ENCODE results near the gene ULK4. TPM values are rescaled to one million over a fixed set of nuclear protein-coding genes. Genes with fewer than 3 reads are reported as not detected.
A peak's percentile ranks its signal among the peaks of the same experiment; 100 is the strongest.

ULK4 gene
- total RNA-seq, 1 experiment from 2014 or later, result 6.6 TPM

DNA sequence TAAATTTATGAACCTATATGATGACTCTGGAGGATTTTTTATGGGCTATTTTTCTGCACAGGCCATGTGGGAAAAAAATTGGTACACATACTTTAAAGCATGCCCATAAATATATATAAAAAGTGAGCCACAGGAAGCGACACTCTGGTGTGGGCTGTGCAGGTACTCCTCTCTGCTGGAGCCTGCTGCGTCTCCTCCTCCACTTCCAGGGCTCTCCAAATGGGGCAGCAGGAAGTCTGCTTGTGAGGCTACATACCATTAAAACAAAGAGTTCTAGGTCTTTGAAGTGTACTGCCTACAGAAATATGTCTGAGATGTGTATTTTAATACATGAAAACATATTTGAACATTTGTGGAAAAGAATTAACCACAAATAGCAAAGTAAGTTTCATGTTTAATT lies 627.5 kb downstream of the ULK4 start:
- Histone ChIP-seq H3K27me3 (ENCODE audit: control insufficient read depth, insufficient read depth, low read length) (no peaks in the 10 kb centered on the region), H3K4me3 (ENCODE audit: insufficient read depth, low read depth, low read length) (no peak overlapping the region), H3K36me3 (replicated peaks; ENCODE audit: control insufficient read depth, insufficient read depth, low read length) (no peaks in the 10 kb centered on the region)
- peak; percentile 22 for DNase-seq

DNA sequence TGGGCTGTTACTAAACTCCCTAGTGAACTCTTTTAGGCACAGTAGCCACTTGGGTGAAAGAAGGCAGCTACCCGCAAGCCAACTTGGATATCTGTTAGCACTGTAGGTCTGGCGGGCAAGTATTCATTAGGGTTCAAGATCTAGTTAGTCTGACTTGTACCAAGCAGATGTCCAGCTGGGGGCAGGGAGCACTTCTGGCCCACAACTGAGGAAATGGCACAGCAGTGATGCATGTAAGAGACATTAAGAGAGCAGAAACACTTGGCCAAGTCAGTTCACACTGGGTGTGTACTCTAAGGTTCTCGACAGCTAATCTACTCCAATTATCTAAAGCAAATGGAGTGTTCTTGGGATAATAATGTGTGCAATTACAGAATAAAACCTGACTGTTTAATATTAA lies 630.9 kb downstream of the ULK4 start:
- Histone ChIP-seq H3K4me3 (ENCODE audit: insufficient read depth, low read depth, low read length) (no peak overlapping the region), H3K27me3 (ENCODE audit: control insufficient read depth, insufficient read depth, low read length) (no peaks in the 10 kb centered on the region), H3K36me3 (replicated peaks; ENCODE audit: control insufficient read depth, insufficient read depth, low read length) (no peaks in the 10 kb centered on the region)
- DNase-seq, result no peak

DNA sequence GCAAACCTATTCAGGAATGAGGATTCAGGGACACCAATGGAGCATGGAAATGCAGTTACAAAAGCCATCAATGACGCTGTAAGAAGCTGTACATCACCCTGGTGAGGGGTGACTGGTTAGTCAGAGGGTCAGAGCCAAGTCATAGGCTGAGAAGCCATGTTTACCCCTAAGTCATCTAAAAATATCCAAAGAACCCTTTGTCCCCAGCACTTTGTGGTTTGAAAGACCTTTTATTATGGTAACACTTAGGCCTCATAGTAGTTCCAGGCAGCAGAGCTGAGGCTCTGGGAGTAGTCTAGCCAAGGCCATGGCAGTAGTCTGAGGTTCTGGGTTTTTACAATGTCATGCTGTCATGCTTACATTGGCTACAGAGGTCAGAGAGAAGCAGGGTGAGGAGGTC lies 631.4 kb downstream of the ULK4 start:
- Histone ChIP-seq H3K36me3 (replicated peaks; ENCODE audit: control insufficient read depth, insufficient read depth, low read length) (no peaks in the 10 kb centered on the region), H3K4me3 (ENCODE audit: insufficient read depth, low read depth, low read length) (no peak overlapping the region), H3K27me3 (ENCODE audit: control insufficient read depth, insufficient read depth, low read length) (no peaks in the 10 kb centered on the region)
- DNase-seq, result no peak

DNA sequence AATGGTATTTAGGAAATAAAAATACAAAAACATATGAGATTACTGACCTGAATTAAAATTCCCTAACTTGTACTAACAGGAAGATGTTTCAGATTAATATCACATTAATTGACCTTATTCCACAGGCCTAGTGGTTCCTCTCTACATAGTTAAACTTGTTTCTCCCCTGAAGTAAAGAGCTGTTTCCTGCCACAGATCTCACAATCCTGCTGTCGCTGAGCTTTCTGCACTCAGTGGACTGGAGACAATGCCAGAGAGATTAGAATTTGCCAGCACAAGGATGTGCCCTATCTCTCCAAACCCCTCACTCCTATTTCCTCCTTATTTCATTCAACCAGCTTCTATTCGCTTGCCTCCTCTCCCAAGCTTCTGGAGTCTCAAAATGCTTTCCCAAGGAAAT lies 632.0 kb downstream of the ULK4 start:
- Histone ChIP-seq H3K4me3 (ENCODE audit: insufficient read depth, low read depth, low read length) (no peak overlapping the region), H3K27me3 (ENCODE audit: control insufficient read depth, insufficient read depth, low read length) (no peaks in the 10 kb centered on the region), H3K36me3 (replicated peaks; ENCODE audit: control insufficient read depth, insufficient read depth, low read length) (no peaks in the 10 kb centered on the region)
- no peak for DNase-seq

DNA sequence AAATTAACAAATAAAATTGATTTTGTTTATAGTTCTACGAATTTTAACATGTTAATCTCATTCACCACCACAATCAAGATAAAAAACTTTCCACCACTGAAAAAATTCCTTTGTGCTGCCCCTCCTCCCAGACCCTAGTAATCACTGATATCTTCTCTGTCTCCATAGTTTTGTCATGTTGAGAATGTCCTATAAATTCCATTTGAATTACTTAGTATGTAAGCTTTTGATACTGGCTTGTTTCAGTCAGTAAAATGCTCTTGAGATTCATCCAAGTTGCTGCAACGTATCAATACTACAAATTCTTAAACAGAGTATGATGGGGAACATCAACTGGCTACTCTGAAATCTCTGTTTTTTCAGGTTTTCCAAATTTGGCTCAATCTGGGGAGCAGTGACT lies 633.0 kb downstream of the ULK4 start:
- H3K36me3 ChIP-seq (replicated peaks; ENCODE audit: control insufficient read depth, insufficient read depth, low read length), result no peaks in the 10 kb centered on the region
- no peak overlapping the region for H3K4me3 ChIP-seq (ENCODE audit: insufficient read depth, low read depth, low read length)
- no peak for DNase-seq
- H3K27me3 ChIP-seq (ENCODE audit: control insufficient read depth, insufficient read depth, low read length), result no peaks in the 10 kb centered on the region

DNA sequence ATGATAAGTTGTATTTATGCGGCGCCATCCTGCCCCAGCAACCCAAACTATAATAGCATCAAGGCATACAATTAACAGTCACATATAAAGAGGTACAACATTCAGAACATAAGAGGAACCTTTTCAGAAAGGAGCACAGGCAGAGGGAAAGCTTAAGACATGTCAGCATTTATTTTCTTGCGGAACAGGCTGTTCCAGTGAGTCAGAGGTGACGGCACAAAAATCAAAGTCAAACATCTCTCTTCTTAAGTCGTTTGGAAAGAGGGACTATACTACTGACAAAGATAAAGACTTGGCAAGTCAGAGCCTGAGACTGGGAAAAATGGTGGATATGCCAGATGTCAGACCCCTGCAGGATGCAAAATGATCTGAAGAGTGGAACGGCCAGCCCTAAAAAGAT lies 634.2 kb downstream of the ULK4 start:
- H3K27me3 ChIP-seq (ENCODE audit: control insufficient read depth, insufficient read depth, low read length), result no peaks in the 10 kb centered on the region
- DNase-seq, result no peak
- H3K4me3 ChIP-seq (ENCODE audit: insufficient read depth, low read depth, low read length), result no peak overlapping the region
- no peaks in the 10 kb centered on the region for H3K36me3 ChIP-seq (replicated peaks; ENCODE audit: control insufficient read depth, insufficient read depth, low read length)

DNA sequence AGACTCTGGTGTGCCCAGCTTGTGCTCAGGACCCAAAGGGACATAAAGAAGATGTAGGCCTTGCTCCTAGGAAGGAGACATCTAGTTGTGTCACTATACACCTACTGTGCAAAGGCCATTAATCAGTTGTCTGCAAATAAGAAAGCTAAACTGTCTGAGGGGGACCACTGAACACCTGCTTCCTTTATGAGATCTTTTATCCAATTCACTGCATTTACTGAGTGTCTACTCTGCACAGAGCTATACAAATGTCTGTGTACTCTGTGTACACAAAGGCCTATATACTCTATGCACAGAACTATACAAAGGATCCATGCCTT lies 637.8 kb downstream of the ULK4 start:
- no peak overlapping the region for H3K4me3 ChIP-seq (ENCODE audit: insufficient read depth, low read depth, low read length)
- no peaks in the 10 kb centered on the region for H3K36me3 ChIP-seq (replicated peaks; ENCODE audit: control insufficient read depth, insufficient read depth, low read length)
- DNase-seq, result no peak
- H3K27me3 ChIP-seq (ENCODE audit: control insufficient read depth, insufficient read depth, low read length), result no peaks in the 10 kb centered on the region; the same call in 1 of the 2 replicates

DNA sequence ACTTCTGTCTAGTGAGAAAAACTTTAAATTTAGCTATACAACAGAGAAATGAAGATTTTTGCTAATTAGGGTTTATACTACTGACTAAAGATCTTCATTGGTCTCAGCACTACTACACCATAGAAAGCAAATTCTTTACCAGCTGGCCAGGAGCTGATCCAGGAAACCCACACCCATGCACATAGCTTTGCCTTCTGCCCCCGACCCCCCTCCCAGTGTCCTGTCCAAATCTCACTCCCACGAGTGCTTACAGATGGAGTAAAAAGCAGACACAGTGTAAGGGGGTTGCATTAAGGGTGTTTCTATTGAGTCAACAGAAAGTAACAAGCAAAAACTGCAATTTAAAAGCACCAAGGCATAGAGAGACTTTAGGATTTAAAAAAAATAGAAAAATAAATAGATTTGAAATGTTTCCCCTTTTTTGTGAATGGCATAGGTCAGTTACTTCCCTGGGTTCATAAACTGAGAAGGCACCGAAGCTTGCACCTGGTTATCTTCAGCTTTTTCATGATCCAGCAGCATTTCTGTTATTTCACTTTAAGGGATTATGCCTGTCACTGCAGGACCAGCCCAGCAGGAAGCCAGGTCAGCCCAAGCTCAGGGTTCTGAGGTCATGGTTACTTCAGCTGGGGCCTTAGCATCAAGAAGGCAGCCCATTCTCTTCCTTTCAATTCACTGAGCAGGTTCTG lies 638.3 kb downstream of the ULK4 start:
- DNase-seq, result no peak
- H3K27me3 ChIP-seq (ENCODE audit: control insufficient read depth, insufficient read depth, low read length), result no peaks in the 10 kb centered on the region; the same call in 1 of the 2 replicates
- no peaks in the 10 kb centered on the region for H3K36me3 ChIP-seq (replicated peaks; ENCODE audit: control insufficient read depth, insufficient read depth, low read length)
- H3K4me3 ChIP-seq (ENCODE audit: insufficient read depth, low read depth, low read length), result no peak overlapping the region

DNA sequence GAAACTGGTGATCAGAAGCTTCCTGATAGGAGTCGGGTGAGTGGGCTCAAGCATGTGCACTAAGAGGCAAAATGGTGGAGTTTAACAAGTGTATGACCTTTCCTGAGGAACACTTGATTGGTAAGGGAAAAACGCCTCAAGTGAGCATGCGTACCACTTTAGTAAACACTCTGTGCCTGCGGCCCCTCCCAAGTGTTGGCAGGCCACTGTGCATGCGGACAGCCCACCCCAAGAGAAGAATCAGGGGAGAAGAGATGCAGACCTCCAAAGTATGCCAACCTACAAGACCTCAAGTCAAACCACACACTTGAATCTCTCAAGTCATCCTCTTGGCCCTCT lies 640.3 kb downstream of the ULK4 start:
- no peak for DNase-seq

DNA sequence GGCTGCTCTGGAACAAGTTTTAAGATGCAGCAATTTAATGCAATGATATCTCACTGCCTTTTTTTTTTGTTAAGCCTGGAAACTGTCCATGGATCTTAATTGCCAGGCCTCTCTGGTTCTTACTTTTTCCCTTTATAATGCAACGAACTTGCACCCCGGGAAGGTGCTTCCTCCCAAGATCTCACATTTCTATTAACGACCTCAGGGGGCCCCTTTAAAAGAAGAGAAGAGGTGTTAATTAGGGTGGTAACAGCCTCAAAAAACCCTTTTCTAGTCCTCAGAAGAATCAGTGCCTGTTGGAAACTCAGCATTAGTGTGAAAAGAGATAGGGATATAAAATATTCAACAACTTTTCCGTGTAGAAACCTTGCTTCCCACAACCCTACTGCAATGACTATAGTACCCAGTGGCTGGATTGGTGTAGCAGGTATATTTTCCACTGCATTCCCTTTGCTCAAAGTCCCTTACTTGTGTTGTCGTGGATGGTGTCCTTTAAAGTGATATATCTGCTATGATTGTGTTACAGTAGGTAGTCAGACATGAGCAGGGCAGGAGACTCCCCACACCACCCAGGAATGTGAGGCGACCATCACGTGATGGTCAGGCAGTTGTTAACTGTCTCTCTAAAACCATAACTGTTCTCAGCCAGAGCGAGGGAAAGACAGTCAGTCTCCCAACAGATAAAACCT lies 640.8 kb downstream of the ULK4 start:
- H3K27me3 ChIP-seq (ENCODE audit: control insufficient read depth, insufficient read depth, low read length), result no peaks in the 10 kb centered on the region; the same call in 1 of the 2 replicates
- H3K4me3 ChIP-seq (ENCODE audit: insufficient read depth, low read depth, low read length), result no peak overlapping the region
- H3K36me3 ChIP-seq (replicated peaks; ENCODE audit: control insufficient read depth, insufficient read depth, low read length), result no peaks in the 10 kb centered on the region
- DNase-seq, result no peak

More for the DNA sequence above, 640.3 kb downstream of the ULK4 start:
- Histone ChIP-seq H3K36me3 (replicated peaks; ENCODE audit: control insufficient read depth, insufficient read depth, low read length) (no peaks in the 10 kb centered on the region), H3K4me3 (ENCODE audit: insufficient read depth, low read depth, low read length) (no peak overlapping the region), H3K27me3 (ENCODE audit: control insufficient read depth, insufficient read depth, low read length) (no peaks in the 10 kb centered on the region; the same call in 1 of the 2 replicates)

DNA sequence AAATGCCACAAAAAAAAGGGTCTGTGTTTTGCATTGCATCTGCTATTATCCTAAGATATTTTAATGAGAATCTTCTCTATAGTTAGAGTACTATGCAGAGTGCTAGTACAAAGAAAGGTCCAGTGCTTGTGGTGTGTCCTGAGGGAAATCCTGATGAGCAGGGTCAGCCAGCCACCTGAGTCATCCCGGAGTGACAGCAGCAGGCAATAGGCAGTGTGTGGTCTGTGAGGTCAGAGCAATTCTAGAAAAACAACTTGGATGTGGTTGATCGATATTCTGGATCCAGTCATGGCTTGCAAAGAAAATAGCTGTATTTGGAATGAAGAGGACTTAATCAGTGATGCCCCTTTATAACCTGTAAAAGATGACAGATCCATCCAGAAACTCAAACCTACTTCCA lies 643.4 kb downstream of the ULK4 start:
- peak; percentile 27 for DNase-seq
- no peaks in the 10 kb centered on the region for H3K36me3 ChIP-seq (replicated peaks; ENCODE audit: control insufficient read depth, insufficient read depth, low read length)
- no peaks in the 10 kb centered on the region; the same call in 1 of the 2 replicates for H3K27me3 ChIP-seq (ENCODE audit: control insufficient read depth, insufficient read depth, low read length)
- H3K4me3 ChIP-seq (ENCODE audit: insufficient read depth, low read depth, low read length), result no peak overlapping the region

DNA sequence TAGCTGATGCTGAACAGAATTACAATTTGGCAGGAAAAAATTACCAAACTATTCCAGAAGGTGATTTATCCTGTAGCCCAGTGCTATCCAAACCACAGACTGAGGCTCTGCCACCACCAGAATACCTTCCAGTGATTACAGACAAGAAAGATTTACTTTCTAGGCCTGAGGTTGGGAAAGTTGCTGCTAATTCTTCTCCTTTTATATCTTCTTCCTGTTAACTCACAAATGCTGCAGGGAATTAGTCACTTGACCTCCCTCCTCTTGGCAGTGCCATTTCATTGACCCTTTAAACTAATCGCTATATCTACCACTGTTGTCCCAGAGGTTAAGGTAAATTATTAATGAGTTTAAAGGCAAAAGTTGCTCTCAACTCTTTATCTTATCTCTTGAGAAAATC lies 644.2 kb downstream of the ULK4 start:
- Histone ChIP-seq H3K27me3 (ENCODE audit: control insufficient read depth, insufficient read depth, low read length) (no peaks in the 10 kb centered on the region; the same call in 1 of the 2 replicates), H3K36me3 (replicated peaks; ENCODE audit: control insufficient read depth, insufficient read depth, low read length) (no peaks in the 10 kb centered on the region), H3K4me3 (ENCODE audit: insufficient read depth, low read depth, low read length) (no peak overlapping the region)
- no peak for DNase-seq

DNA sequence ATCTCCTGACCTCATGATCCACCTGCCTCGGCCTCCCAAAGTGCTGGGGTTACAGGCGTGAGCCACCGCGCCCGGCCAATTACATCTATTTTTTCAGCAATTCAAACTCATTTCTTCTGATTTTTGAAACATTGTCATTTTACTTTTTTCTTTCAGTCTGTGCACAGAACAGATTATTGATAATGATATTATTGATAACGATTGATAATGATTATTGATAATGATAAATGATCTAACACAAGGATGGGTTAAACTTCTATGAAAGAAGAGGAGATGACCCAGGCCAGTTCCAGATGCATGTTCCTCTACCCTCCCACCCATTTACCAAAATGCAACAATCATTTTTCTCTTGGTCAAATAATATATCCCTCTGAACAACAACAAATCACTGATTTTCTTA lies 644.6 kb downstream of the ULK4 start:
- DNase-seq, result no peak
- Histone ChIP-seq H3K4me3 (ENCODE audit: insufficient read depth, low read depth, low read length) (no peak overlapping the region), H3K27me3 (ENCODE audit: control insufficient read depth, insufficient read depth, low read length) (no peaks in the 10 kb centered on the region; the same call in 1 of the 2 replicates), H3K36me3 (replicated peaks; ENCODE audit: control insufficient read depth, insufficient read depth, low read length) (no peaks in the 10 kb centered on the region)

DNA sequence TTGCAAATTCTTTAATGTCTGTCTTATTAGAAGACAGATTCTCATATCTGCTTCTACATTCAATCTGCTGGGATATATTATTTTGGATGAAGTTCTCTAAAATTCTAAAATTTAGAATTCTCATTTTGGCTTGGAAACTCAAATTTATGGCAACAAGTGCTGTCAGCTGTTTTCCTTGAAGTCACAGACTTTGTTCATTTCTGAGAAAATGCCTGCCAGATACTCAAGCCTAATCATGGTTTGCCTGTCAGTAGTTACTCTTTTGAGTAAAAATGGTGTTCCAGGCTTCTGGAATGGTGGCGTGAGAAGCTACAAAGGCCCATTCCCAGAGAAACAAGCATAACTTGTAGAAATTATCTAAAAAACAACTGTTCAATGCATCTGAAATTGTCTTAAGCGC lies 646.8 kb downstream of the ULK4 start:
- Histone ChIP-seq H3K4me3 (ENCODE audit: insufficient read depth, low read depth, low read length) (no peak overlapping the region), H3K27me3 (ENCODE audit: control insufficient read depth, insufficient read depth, low read length) (no peaks in the 10 kb centered on the region; the same call in 1 of the 2 replicates), H3K36me3 (replicated peaks; ENCODE audit: control insufficient read depth, insufficient read depth, low read length) (no peaks in the 10 kb centered on the region)
- DNase-seq, result no peak

DNA sequence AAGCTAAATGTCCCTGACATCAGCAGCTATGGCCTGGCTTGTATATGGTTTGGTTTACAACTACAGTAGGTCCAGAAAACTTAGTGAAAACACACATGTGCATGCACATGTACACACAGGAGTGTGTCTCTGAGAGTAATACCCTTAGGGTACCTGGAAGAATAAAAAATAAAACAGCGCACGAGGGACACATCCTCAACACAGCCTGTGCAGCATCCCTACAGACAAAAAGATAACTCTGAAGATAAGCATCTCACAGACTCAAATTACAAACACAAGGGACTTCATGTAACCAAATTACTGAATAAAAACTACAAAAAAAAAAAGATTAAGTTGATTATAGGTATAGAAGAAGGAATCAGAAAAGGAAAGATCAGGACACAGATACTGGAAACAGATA lies 653.8 kb downstream of the ULK4 start:
- no peaks in the 10 kb centered on the region for H3K27me3 ChIP-seq (ENCODE audit: control insufficient read depth, insufficient read depth, low read length)
- no peak overlapping the region for H3K4me3 ChIP-seq (ENCODE audit: insufficient read depth, low read depth, low read length)
- no peaks in the 10 kb centered on the region for H3K36me3 ChIP-seq (replicated peaks; ENCODE audit: control insufficient read depth, insufficient read depth, low read length)
- DNase-seq, result no peak
